HCT116 (cell line): ENCODE data around the gene LIPG.
"Not testable (repeated sequence)": the region's sequence is repeated elsewhere in the genome, so short reads cannot be mapped to it uniquely, and the experiment has no call there.

Experiments
- EGR1 ChIP-seq: IDR thresholded peaks from 2 replicates; pipeline ENCODE4 v1.6.1; 2012; ENCODE audit warnings: low read depth
- EZH2 ChIP-seq: fragments of 200-600 bp; sonication (generic); IDR thresholded peaks from 2 replicates; pipeline ENCODE4 v1.6.1; 2017; ENCODE audit warnings: antibody characterized with exemption, mixed run types
- EZH2phosphoT487 ChIP-seq: fragments of 200-600 bp; IDR thresholded peaks from 2 replicates; pipeline ENCODE4 v1.6.1; 2018; ENCODE audit warnings: antibody characterized with exemption, borderline replicate concordance
- FOSL1 ChIP-seq: IDR thresholded peaks from 2 replicates; pipeline ENCODE4 v1.6.1; 2012; ENCODE audit warnings: low read depth
- POLR2A ChIP-seq: IDR thresholded peaks from 2 replicates; pipeline ENCODE4 v1.7.0; 2011; ENCODE audit warnings: borderline replicate concordance; ENCODE audit not compliant: insufficient read depth, insufficient read length; ENCODE audit errors: extremely low read depth
- POLR2AphosphoS5 ChIP-seq: IDR thresholded peaks from 2 replicates; pipeline ENCODE4 v1.6.1; 2011; ENCODE audit warnings: mild to moderate bottlenecking, low read depth, low read length, moderate library complexity
- SIN3A ChIP-seq: IDR thresholded peaks from 2 replicates; pipeline ENCODE4 v1.6.1; 2012; ENCODE audit warnings: low read depth
- SRF ChIP-seq: IDR thresholded peaks from 2 replicates; pipeline ENCODE4 v1.6.1; 2012; ENCODE audit warnings: low read depth
- TCF7L2 ChIP-seq: IDR thresholded peaks from 2 replicates; pipeline ENCODE4 v1.7.0; 2011; ENCODE audit warnings: borderline replicate concordance, inconsistent platforms; ENCODE audit not compliant: insufficient read depth, insufficient read length; ENCODE audit errors: extremely low read depth
- TF ChIP-seq, protein P1 (sequence below), 3 experiments: fragments of 200-600 bp in 1 of 3; sonication (generic) in 1 of 3; IDR thresholded peaks in 2 of 3; conservative IDR thresholded peaks in 1 of 3; 2 replicates each; pipeline ENCODE4 v1.5.1; 2012 to 2017; ENCODE audit warnings: low read depth in 2 of 3, low read length in 2 of 3, antibody characterized with exemption in 1 of 3, borderline replicate concordance in 1 of 3, control low read depth in 1 of 3, mild to moderate bottlenecking in 1 of 3, mixed read lengths in 1 of 3, mixed run types in 1 of 3, moderate library complexity in 1 of 3; ENCODE audit not compliant: insufficient read depth in 1 of 3
- TF ChIP-seq, protein P2 (sequence below): IDR thresholded peaks from 2 replicates; pipeline ENCODE4 v1.6.1; 2012; ENCODE audit warnings: low read depth
- TF ChIP-seq, protein P3 (sequence below): IDR thresholded peaks from 2 replicates; pipeline ENCODE4 v1.6.1; 2011; ENCODE audit warnings: mild to moderate bottlenecking, low read length, moderate library complexity; ENCODE audit not compliant: insufficient replicate concordance; ENCODE audit errors: extremely low read depth
- TF ChIP-seq, protein P4 (sequence below): IDR thresholded peaks from 2 replicates; pipeline ENCODE4 v1.6.1; 2012
- TF ChIP-seq, protein P5 (sequence below): IDR thresholded peaks from 2 replicates; pipeline ENCODE4 v1.6.1; 2012

DNA sequence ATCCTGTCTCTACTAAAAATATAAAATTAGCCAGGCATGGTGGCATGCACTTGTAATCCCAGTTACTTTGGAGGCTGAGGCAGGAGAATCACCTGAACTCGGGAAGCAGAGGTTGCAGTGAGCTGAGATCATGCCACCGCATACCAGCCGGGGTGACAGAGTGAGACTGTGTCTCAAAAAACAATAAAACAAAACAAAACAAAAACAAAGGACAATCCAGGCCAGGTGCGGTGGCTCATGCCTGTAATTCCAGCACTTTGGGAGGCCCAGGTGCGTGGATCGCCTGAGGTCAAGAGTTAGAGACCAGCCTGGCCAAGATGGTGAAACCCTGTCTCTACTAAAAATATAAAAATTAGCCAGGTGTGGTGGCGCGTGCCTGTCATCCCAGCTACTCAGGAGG, 49.0 kb upstream of the LIPG start:
- TF ChIP-seq POLR2A, EGR1, EZH2, FOSL1, POLR2AphosphoS5, EZH2phosphoT487, SRF, TCF7L2, SIN3A: not testable (repeated sequence)
- TF ChIP-seq, protein P1, sequence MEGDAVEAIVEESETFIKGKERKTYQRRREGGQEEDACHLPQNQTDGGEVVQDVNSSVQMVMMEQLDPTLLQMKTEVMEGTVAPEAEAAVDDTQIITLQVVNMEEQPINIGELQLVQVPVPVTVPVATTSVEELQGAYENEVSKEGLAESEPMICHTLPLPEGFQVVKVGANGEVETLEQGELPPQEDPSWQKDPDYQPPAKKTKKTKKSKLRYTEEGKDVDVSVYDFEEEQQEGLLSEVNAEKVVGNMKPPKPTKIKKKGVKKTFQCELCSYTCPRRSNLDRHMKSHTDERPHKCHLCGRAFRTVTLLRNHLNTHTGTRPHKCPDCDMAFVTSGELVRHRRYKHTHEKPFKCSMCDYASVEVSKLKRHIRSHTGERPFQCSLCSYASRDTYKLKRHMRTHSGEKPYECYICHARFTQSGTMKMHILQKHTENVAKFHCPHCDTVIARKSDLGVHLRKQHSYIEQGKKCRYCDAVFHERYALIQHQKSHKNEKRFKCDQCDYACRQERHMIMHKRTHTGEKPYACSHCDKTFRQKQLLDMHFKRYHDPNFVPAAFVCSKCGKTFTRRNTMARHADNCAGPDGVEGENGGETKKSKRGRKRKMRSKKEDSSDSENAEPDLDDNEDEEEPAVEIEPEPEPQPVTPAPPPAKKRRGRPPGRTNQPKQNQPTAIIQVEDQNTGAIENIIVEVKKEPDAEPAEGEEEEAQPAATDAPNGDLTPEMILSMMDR (IDR thresholded peaks at IDR 0.05 in 2 of 3, conservative IDR thresholded peaks at IDR 0.05 in 1 of 3; ENCODE audit: borderline replicate concordance in 1 of 3, insufficient read depth in 1 of 3, low read depth in 2 of 3, low read length in 2 of 3), result not testable (repeated sequence)
- TF ChIP-seq, protein P2, sequence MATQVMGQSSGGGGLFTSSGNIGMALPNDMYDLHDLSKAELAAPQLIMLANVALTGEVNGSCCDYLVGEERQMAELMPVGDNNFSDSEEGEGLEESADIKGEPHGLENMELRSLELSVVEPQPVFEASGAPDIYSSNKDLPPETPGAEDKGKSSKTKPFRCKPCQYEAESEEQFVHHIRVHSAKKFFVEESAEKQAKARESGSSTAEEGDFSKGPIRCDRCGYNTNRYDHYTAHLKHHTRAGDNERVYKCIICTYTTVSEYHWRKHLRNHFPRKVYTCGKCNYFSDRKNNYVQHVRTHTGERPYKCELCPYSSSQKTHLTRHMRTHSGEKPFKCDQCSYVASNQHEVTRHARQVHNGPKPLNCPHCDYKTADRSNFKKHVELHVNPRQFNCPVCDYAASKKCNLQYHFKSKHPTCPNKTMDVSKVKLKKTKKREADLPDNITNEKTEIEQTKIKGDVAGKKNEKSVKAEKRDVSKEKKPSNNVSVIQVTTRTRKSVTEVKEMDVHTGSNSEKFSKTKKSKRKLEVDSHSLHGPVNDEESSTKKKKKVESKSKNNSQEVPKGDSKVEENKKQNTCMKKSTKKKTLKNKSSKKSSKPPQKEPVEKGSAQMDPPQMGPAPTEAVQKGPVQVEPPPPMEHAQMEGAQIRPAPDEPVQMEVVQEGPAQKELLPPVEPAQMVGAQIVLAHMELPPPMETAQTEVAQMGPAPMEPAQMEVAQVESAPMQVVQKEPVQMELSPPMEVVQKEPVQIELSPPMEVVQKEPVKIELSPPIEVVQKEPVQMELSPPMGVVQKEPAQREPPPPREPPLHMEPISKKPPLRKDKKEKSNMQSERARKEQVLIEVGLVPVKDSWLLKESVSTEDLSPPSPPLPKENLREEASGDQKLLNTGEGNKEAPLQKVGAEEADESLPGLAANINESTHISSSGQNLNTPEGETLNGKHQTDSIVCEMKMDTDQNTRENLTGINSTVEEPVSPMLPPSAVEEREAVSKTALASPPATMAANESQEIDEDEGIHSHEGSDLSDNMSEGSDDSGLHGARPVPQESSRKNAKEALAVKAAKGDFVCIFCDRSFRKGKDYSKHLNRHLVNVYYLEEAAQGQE, result not testable (repeated sequence)
- TF ChIP-seq, protein P3, sequence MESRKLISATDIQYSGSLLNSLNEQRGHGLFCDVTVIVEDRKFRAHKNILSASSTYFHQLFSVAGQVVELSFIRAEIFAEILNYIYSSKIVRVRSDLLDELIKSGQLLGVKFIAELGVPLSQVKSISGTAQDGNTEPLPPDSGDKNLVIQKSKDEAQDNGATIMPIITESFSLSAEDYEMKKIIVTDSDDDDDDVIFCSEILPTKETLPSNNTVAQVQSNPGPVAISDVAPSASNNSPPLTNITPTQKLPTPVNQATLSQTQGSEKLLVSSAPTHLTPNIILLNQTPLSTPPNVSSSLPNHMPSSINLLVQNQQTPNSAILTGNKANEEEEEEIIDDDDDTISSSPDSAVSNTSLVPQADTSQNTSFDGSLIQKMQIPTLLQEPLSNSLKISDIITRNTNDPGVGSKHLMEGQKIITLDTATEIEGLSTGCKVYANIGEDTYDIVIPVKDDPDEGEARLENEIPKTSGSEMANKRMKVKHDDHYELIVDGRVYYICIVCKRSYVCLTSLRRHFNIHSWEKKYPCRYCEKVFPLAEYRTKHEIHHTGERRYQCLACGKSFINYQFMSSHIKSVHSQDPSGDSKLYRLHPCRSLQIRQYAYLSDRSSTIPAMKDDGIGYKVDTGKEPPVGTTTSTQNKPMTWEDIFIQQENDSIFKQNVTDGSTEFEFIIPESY, result not testable (repeated sequence)
- TF ChIP-seq, protein P4, sequence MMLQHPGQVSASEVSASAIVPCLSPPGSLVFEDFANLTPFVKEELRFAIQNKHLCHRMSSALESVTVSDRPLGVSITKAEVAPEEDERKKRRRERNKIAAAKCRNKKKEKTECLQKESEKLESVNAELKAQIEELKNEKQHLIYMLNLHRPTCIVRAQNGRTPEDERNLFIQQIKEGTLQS, result not testable (repeated sequence)
- TF ChIP-seq, protein P5, sequence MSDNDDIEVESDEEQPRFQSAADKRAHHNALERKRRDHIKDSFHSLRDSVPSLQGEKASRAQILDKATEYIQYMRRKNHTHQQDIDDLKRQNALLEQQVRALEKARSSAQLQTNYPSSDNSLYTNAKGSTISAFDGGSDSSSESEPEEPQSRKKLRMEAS, result not testable (repeated sequence)
